ENCODE data around the gene CD63.
A peak's percentile ranks its signal among the peaks of the same experiment; 100 is the strongest.

Gene CD63

GRCh38 chr12:55704824-55705718 is 23.7 kb downstream of the CD63 start:
- DNase-seq (ENCODE audit: low read depth), result no peak

- DNase-seq (ENCODE audit: low read depth), result no peak
Observed at GRCh38 chr12:55703901-55704761, 24.7 kb downstream of the CD63 start.

GRCh38 chr12:55703288-55703687 is 25.5 kb downstream of the CD63 start:
- no peak for DNase-seq (ENCODE audit: low read depth)

GRCh38 chr12:55702861-55703260 is 25.9 kb downstream of the CD63 start:
- no peak for DNase-seq (ENCODE audit: low read depth)

- no peak for DNase-seq (ENCODE audit: low read depth)
Observed at GRCh38 chr12:55700255-55701018, 28.4 kb downstream of the CD63 start.

- no peak for DNase-seq (ENCODE audit: low read depth)
Observed at GRCh38 chr12:55699471-55700055, 29.2 kb downstream of the CD63 start.

- DNase-seq (ENCODE audit: low read depth), result no peak
Observed at GRCh38 chr12:55698965-55699364, 29.8 kb downstream of the CD63 start.

GRCh38 chr12:55698241-55698955 is 30.4 kb downstream of the CD63 start:
- DNase-seq (ENCODE audit: low read depth), result no peak

- DNase-seq (ENCODE audit: low read depth), result no peak
Observed at GRCh38 chr12:55697686-55698085, 31.1 kb downstream of the CD63 start.

GRCh38 chr12:55696796-55697462 is 31.9 kb downstream of the CD63 start:
- no peak for DNase-seq (ENCODE audit: low read depth)

GRCh38 chr12:55696141-55696540 is 32.7 kb downstream of the CD63 start:
- no peak for DNase-seq (ENCODE audit: low read depth)

GRCh38 chr12:55695349-55695748 is 33.5 kb downstream of the CD63 start:
- DNase-seq (ENCODE audit: low read depth), result no peak

- DNase-seq (ENCODE audit: low read depth), result no peak
Observed at GRCh38 chr12:55694651-55695050, 34.2 kb downstream of the CD63 start.

- DNase-seq (ENCODE audit: low read depth), result no peak
Observed at GRCh38 chr12:55694188-55694515, 34.7 kb downstream of the CD63 start.

GRCh38 chr12:55693323-55694187 is 35.3 kb downstream of the CD63 start:
- no peak for DNase-seq (ENCODE audit: low read depth)

- no peak for DNase-seq (ENCODE audit: low read depth)
Observed at GRCh38 chr12:55692631-55693322, 36.0 kb downstream of the CD63 start.

GRCh38 chr12:55688716-55689655 is 39.8 kb downstream of the CD63 start:
- no peak for DNase-seq (ENCODE audit: low read depth)

- peak; percentile 11 for DNase-seq (ENCODE audit: low read depth)
Observed at GRCh38 chr12:55687746-55688145, 41.1 kb downstream of the CD63 start.

Measured in stimulated activated CD4-positive, alpha-beta T cell treated with anti-CD3 and anti-CD28 coated beads, Interleukin-2, amount 100 ng/mL, for 4 hours (primary cell).